Ishikawa (cell line): ENCODE data around the gene DIP2C.

Experiments used
- CEBPB ChIP-seq: IDR thresholded peaks from 2 replicates; pipeline ENCODE4 v1.6.1; 2012
- CREB1 ChIP-seq: IDR thresholded peaks from 2 replicates; pipeline ENCODE4 v1.6.1; 2012; ENCODE audit warnings: low read depth
- FOXM1 ChIP-seq: IDR thresholded peaks from 2 replicates; pipeline ENCODE4 v1.6.1; 2012; ENCODE audit warnings: low read depth, borderline replicate concordance
- RAD21 ChIP-seq: IDR thresholded peaks from 2 replicates; pipeline ENCODE4 v1.6.1; 2012; ENCODE audit warnings: low read depth
- TAF1 ChIP-seq: IDR thresholded peaks from 2 replicates; pipeline ENCODE4 v1.6.1; 2012; ENCODE audit warnings: low read depth, mild to moderate bottlenecking
- TEAD4 ChIP-seq: IDR thresholded peaks from 2 replicates; pipeline ENCODE4 v1.6.1; 2012
- YY1 ChIP-seq: IDR thresholded peaks from 2 replicates; pipeline ENCODE4 v1.6.1; 2012; ENCODE audit warnings: low read depth

GRCh38 chr10:406976-407375 lies 282.5 kb downstream of the DIP2C start:
- TF ChIP-seq FOXM1, result no peak
- TF ChIP-seq CREB1, result no peak
- TF ChIP-seq TAF1, result no peak
- no peak for TF ChIP-seq CEBPB
- no peak for TF ChIP-seq RAD21
- no peak for TF ChIP-seq YY1
- no peak for TF ChIP-seq TEAD4
